K562 (cell line): Measurements from ENCODE around the gene PIP4K2A.

Source experiments
- HDAC2 ChIP-seq: fragments of 450-650 bp; IDR thresholded peaks from 2 replicates; pipeline ENCODE4 v1.6.1; 2016; ENCODE audit warnings: mild to moderate bottlenecking
- RAD51 ChIP-seq: fragments of 450-650 bp; IDR thresholded peaks from 2 replicates; pipeline ENCODE4 v1.7.1; 2016; ENCODE audit warnings: low read depth, mild to moderate bottlenecking, borderline replicate concordance
- TF ChIP-seq, protein P1 (sequence below): fragments of 250-450 bp; sonication (Bioruptor Pico); IDR thresholded peaks from 2 replicates; pipeline ENCODE4 v1.5.0; 2022; ENCODE audit warnings: mild to moderate bottlenecking

DNA sequence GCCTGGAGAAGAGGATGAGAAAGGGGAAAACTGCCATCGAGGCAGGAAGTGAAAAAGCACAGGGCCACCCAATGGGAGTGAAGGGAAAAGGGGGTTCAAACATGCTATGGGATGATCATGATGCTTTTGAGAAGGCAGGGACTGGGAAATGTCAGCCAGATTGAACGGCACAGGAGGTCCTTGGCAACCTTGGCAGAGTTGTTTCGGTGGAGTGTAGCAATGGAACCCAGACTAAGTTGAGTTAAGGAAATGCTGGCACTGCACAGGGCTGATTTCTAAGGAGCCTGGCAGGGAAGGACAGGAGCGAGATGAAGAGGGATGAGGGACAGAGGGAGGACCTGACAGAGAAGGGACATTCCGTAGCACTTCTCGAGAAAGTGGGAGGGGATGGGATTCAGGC lies 101.4 kb downstream of the PIP4K2A start:
- TF ChIP-seq HDAC2 (no peak), RAD51 (no peak)
- TF ChIP-seq, protein P1, sequence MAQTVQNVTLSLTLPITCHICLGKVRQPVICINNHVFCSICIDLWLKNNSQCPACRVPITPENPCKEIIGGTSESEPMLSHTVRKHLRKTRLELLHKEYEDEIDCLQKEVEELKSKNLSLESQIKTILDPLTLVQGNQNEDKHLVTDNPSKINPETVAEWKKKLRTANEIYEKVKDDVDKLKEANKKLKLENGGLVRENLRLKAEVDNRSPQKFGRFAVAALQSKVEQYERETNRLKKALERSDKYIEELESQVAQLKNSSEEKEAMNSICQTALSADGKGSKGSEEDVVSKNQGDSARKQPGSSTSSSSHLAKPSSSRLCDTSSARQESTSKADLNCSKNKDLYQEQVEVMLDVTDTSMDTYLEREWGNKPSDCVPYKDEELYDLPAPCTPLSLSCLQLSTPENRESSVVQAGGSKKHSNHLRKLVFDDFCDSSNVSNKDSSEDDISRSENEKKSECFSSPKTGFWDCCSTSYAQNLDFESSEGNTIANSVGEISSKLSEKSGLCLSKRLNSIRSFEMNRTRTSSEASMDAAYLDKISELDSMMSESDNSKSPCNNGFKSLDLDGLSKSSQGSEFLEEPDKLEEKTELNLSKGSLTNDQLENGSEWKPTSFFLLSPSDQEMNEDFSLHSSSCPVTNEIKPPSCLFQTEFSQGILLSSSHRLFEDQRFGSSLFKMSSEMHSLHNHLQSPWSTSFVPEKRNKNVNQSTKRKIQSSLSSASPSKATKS (CRISPR knock-in tag): no peak
